GM18499 (cell line): ENCODE measurements around the gene LIPI.
"Not testable (repeated sequence)": the region's sequence is repeated elsewhere in the genome, so short reads cannot be mapped to it uniquely, and the experiment has no call there.

Source experiments
- ATAC-seq: cut with Tn5 transposase; IDR thresholded peaks from one replicate; pipeline ENCODE4 v1.9.1; 2021; ENCODE audit warnings: moderate number of reproducible peaks; ENCODE audit not compliant: insufficient read depth, unreplicated experiment

Gene LIPI

GRCh38 chr21:14120091-14120734, 90.5 kb downstream of the LIPI start:
- no peak for ATAC-seq

DNA sequence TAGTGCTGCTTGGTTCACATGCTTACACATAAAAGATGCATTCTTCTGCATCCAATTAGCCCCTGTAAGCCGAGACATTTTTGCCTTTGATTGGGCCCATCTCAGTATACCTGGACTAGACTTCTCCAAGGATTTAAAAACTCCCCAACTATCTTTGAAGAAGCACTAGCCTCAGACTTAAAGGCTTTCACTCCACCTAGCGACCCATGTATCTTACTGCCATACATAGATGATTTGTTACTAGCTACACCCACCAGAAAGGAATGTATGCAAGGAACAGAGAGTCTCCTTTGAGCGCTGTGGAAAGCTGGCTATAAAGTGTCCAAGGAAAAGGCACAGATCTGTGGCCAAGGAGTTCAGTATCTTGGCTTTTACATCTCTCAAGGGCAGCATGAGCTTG, 91.7 kb downstream of the LIPI start:
- ATAC-seq = no peak

- peak; percentile 65 for ATAC-seq
Observed at GRCh38 chr21:14116080-14116481, 94.7 kb downstream of the LIPI start.

DNA sequence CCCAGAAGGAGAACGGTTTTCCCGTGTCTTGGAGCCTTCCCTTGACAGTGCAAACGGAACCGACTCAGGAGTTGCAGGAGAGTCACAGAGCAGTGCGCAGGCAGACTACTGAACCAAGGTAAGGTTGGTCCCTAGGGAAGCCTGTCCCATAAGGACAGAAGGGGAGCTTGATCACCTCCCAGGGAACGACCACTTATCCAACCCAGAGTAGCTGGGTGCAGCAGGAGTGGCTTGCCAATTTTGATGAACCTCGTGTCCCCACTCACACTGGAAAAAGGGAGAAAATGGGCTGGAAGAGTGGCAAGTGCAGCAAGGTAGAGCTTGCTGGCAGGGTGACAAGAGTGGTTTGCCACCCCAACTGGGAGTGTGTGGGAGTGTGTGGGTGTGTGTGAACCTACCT, 95.1 kb downstream of the LIPI start:
- ATAC-seq = no peak

- no peak for ATAC-seq
Observed at GRCh38 chr21:14114251-14114650, 96.5 kb downstream of the LIPI start.

GRCh38 chr21:14104564-14104963, 106.2 kb downstream of the LIPI start:
- not testable (repeated sequence) for ATAC-seq

- no peak for ATAC-seq
Observed at GRCh38 chr21:14099570-14099969, 111.2 kb downstream of the LIPI start.

GRCh38 chr21:14097881-14098499, 112.8 kb downstream of the LIPI start:
- ATAC-seq = no peak

GRCh38 chr21:14096577-14096976, 114.2 kb downstream of the LIPI start:
- ATAC-seq = no peak

GRCh38 chr21:14096172-14096571, 114.6 kb downstream of the LIPI start:
- ATAC-seq = no peak

DNA sequence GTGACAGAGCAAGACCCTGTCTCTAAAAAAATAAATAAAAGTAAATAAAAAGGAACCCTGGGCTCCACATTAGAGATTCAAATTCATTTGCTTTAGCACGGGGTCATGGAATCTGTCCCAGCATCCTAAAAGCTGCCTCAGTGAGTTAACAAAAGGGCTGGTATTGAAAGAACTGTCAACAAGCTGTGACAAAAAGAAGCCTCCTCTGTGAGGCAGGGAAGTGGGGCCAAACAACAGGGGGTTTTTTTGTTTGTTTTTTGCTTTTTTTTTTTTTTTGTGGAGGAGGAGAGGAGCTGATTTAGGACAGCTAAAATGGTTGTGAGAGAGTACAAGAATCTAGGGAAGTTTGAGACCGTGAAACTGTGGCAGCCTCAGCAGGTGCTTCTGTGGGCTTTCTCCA, 115.7 kb downstream of the LIPI start:
- no peak for ATAC-seq

DNA sequence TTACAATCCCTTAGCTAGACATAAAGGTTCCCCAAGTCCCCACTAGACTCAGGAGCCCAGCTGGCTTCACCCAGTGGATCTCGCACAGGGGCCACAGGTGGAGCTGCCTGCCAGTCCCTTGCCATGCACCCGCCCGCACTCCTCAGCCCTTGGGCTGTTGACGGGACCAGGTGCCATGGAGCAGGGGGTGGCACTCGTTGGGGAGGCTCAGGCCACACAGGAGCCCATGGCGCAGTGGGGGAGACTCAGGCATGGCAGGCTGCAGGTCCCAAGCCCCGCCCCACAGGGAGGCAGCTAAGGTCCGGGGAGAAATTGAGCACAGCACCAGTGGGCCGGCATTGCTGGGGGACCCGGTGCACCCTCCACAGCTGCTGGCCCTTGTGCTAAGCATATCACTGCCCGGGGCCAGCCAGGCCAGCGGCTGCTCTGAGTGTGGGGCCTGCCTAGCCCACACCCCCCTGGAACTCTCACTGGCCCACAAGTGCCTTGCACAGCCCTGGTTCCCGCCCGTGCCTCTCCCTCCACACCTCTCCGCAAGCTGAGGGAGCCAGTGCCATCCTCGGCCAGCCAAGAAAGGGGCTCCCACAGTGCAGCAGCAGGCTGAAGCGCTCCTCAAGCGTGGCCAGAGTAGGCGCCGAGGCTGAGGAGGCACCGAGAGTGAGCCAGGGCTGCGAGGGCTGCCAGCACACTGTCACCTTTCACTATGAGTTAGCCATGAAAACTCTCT, 117.8 kb downstream of the LIPI start:
- ATAC-seq = no peak

GRCh38 chr21:14090184-14090583, 120.6 kb downstream of the LIPI start:
- not testable (repeated sequence) for ATAC-seq

GRCh38 chr21:14088391-14088790, 122.4 kb downstream of the LIPI start:
- no peak for ATAC-seq

GRCh38 chr21:14086553-14086952, 124.2 kb downstream of the LIPI start:
- peak; percentile 75 for ATAC-seq

DNA sequence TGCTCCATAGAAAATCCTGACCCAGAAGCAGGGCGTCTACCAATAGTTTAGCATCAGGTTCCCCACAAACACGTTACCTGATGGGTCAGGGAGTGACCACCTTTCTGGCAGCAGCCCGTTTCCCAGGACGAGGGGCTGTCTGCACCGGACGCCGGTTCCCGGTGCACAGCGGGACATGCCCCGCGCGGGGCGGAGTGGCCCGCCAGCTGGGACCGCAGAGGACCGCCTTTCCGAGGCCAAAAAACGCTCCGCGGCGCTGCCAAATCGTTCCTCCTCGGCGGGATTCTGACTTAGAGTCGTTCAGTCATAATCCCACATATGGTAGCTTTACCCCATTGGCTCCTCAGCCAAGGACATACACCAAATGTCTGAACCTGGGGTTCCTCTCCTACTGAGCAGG, 126.1 kb downstream of the LIPI start:
- no peak for ATAC-seq

DNA sequence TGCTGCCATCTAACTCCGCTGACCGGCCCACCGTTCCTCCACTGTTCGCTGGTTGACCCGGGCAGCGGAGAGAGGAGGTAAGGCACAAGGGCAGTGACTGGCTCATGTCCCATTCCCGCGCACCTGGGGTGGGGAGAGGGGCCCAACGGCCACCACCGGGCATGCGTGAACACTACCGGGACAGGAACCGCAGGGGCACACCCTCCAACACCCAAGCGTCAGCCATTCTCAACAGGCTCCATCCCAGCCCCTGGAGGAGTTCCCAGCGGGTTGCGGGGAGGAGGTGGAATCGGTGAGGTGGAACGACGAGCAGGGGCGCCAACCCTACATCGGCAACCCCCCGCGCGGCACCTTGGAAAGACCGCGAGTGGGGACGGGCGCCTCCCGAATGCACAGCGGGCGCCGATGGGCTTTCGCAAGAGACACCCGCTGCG, 126.7 kb downstream of the LIPI start:
- no peak for ATAC-seq

- no peak for ATAC-seq
Observed at GRCh38 chr21:14080764-14081096, 130.0 kb downstream of the LIPI start.

DNA sequence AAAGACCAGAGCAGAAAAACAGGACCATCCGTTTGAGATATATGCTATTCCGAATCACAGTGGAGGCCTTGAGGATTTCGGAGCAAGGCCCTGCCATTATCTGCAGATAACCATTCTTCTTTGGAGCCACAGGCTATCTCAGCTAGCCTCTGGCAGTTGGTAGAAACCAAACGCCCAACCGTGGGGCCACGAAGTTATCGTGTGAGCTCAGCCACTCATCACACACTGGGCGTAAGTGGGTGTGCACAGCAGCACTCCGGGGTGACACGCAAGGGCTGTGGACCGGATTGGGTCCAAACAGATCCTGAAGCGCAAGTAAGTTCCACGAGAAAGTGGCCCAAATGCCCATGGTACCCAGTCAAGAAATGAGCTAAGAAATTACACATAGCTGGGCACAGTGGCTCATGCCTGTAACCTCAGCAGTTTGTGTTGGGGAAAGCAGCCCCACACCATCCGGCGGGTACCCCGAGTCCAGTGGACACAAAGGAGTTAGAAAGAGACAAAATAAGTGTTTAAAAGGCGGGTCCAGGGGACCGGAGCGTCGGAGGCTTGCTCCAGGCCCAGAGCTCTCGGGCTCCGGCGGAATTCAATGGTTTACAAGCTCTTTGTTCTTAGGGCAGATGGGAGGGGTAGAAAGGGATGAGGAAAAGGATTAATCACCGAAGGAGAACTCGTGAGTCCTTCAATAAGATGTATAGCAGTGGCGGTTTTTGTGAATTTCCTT, 130.6 kb downstream of the LIPI start:
- ATAC-seq = no peak

DNA sequence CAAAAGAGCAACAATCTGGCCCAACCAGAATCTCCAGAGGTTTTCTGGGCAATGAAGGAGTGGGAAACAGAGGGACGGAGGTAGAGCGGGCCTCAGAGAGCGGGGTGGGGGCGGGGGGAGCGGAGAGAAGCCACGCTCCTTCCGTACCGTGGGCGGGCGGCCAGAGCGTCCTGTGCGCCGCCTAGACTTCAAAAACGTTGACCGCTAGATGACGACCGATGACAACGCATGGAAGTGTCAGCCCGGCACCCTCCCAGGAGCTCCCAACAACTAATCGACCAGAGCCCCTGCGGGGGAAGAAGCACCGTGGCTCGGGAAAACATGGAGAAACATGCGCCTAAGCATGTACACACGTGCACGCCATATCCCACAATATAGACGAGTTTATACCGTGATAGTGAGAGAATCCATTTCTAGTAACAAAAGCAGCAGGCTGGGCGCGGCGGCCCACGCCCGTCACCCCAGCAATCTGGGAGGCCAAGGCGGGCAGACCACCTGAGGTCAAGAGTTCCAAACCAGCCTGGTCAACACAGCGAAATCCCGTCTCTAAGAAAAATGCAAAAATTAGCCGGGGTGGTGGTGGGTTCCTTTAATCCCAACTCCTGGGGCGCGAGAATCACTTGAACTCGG, 131.9 kb downstream of the LIPI start:
- ATAC-seq = no peak
